NT2/D1 (cell line): ENCODE results near the gene ZSCAN31.
"Not testable (repeated sequence)": the region's sequence is repeated elsewhere in the genome, so short reads cannot be mapped to it uniquely, and the experiment has no call there.

ENCODE experiments used
- DNase-seq: peaks from one replicate; pipeline ENCODE4 v3.0.0-alpha.2; 2011; ENCODE audit warnings: low read depth, low spot score
- H3K27me3 ChIP-seq: 2 replicates; pipeline ENCODE4 v1.6.0; 2011; ENCODE audit warnings: mild to moderate bottlenecking; ENCODE audit not compliant: insufficient read length, insufficient read depth
- H3K36me3 ChIP-seq: 2 replicates; pipeline ENCODE4 v1.6.1; 2011; ENCODE audit warnings: mild to moderate bottlenecking, low read length, mixed read lengths; ENCODE audit not compliant: insufficient read depth, insufficient read length
- H3K4me1 ChIP-seq: 2 replicates; pipeline ENCODE4 v1.5.1; 2011; ENCODE audit not compliant: insufficient read depth, insufficient read length
- H3K4me3 ChIP-seq: 2 replicates; pipeline ENCODE4 v1.5.1; 2011; ENCODE audit warnings: low read depth; ENCODE audit not compliant: insufficient read length
- H3K9ac ChIP-seq: 2 replicates; pipeline ENCODE4 v1.6.0; 2011; ENCODE audit warnings: low read depth; ENCODE audit not compliant: insufficient read length
- H3K9me3 ChIP-seq: 2 replicates; pipeline ENCODE4 v1.5.1; 2011; ENCODE audit warnings: mild to moderate bottlenecking, low read length; ENCODE audit not compliant: insufficient read depth
- SUZ12 ChIP-seq: IDR thresholded peaks from 2 replicates; pipeline ENCODE4 v1.6.1; 2011; ENCODE audit not compliant: insufficient read length, insufficient read depth; ENCODE audit errors: extremely low read depth
- YY1 ChIP-seq: IDR thresholded peaks from 2 replicates; pipeline ENCODE4 v1.6.1; 2011; ENCODE audit not compliant: insufficient read length, insufficient read depth
- ZNF274 ChIP-seq: IDR thresholded peaks from 2 replicates; pipeline ENCODE4 v1.6.1; 2011; ENCODE audit warnings: mild to moderate bottlenecking, low read depth, low read length

ZSCAN31 gene

DNA sequence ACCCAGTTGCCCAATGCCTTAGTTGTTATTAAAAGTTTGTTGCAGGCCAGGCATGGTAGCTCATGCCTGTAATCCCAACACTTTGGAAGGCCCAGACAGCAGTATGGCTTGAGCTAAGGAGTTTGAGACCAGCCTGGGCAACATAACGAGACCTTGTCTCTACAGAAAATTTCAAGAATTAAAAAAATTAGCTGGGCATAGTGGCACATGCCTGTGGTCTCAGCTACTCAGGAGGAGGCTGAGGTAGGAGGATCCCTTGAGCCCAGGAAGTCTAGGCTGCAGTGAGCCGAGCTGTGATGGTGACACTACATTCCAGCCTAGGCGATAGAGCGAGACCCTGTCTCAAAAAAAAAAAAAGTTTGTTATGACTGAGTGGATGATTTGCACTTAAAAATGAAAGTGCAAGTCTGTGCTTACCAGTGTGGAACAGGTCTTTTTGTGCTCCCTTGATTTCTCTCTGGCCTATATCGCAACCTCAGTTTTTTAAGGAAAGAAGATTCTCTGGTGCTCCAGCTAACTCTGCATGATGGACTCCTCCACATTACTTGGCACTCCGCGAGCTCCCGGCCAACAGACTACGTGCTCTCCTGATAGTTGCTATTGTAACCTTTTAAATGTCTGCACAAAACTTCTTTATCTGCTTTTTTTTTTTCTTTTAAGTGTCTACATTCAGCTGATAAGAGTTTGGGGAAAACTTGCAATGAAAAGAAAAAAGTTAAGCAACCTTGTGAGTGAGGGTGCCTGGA lies 35.9 kb upstream of the ZSCAN31 start:
- Histone ChIP-seq H3K4me3 (no peak overlapping the region), H3K27me3 (no peaks in the 10 kb centered on the region), H3K4me1 (no peaks in the 10 kb centered on the region), H3K9me3 (no peaks in the 10 kb centered on the region), H3K9ac (no peak overlapping the region), H3K36me3 (peaks cover 3% of the 10 kb centered on the region)
- TF ChIP-seq YY1, result no peak
- TF ChIP-seq ZNF274, result no peak
- no peak for TF ChIP-seq SUZ12
- DNase-seq, result no peak

DNA sequence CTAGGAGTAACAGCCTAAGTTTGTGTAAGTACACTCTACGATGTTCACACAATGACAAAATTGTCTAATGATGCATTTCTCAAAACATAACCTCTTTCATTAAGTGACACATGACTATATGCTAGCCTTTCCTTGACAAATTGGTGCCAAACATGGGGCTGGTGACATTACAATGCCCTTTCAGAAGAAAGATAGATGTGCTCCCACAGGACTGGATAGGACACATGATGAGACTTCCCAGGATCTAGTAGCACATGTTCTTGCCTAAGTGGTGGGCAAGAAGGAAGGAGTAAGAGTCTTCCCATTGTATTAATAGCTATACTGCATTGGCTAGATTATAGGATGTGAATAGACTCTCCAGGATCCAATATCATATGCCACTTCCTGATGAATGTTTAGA lies 35.3 kb upstream of the ZSCAN31 start:
- Histone ChIP-seq H3K4me3 (no peak overlapping the region), H3K9ac (no peak overlapping the region), H3K9me3 (no peaks in the 10 kb centered on the region), H3K36me3 (peaks cover 6% of the 10 kb centered on the region), H3K4me1 (no peaks in the 10 kb centered on the region), H3K27me3 (no peaks in the 10 kb centered on the region)
- TF ChIP-seq YY1 (no peak), ZNF274 (no peak), SUZ12 (no peak)
- DNase-seq, result no peak

DNA sequence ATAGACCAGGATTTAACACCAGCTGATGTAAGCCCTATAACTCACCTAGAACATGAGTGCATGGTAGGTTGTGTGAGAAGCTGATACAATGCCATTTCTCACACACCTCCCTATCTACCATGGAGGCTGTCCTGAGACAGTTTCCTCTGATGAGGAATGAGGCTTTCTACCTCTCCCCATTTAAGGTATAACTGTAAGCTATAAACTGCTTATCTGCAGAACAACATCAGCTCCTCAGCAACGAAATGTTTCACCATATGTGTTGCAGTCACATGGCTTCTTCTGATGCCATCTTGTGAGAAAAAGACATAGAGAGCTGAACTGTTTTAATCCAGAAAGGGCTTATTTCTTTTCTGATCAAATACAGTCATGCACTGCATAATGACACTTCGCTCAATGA lies 34.5 kb upstream of the ZSCAN31 start:
- TF ChIP-seq YY1 (no peak), ZNF274 (no peak), SUZ12 (no peak)
- no peak overlapping the region for H3K4me3 ChIP-seq
- no peak overlapping the region for H3K9ac ChIP-seq
- no peaks in the 10 kb centered on the region for H3K27me3 ChIP-seq
- no peaks in the 10 kb centered on the region for H3K4me1 ChIP-seq
- no peak for DNase-seq
- peaks cover 14% of the 10 kb centered on the region for H3K36me3 ChIP-seq
- H3K9me3 ChIP-seq, result no peaks in the 10 kb centered on the region

GRCh38 chr6:28369463-28369862 lies 33.5 kb upstream of the ZSCAN31 start:
- Histone ChIP-seq H3K27me3 (no peaks in the 10 kb centered on the region), H3K36me3 (peaks cover 24% of the 10 kb centered on the region), H3K9me3 (no peaks in the 10 kb centered on the region), H3K4me3 (no peak overlapping the region), H3K9ac (no peak overlapping the region), H3K4me1 (no peaks in the 10 kb centered on the region)
- TF ChIP-seq SUZ12, result no peak
- TF ChIP-seq YY1, result no peak
- no peak for TF ChIP-seq ZNF274
- DNase-seq, result no peak

- no peak overlapping the region for H3K4me3 ChIP-seq
- H3K9ac ChIP-seq, result no peak overlapping the region
- no peaks in the 10 kb centered on the region for H3K27me3 ChIP-seq
- H3K4me1 ChIP-seq, result no peaks in the 10 kb centered on the region
- TF ChIP-seq YY1, result no peak
- no peak for TF ChIP-seq ZNF274
- TF ChIP-seq SUZ12, result no peak
- no peaks in the 10 kb centered on the region for H3K9me3 ChIP-seq
- H3K36me3 ChIP-seq, result peaks cover 33% of the 10 kb centered on the region
- no peak for DNase-seq
These were observed 32.6 kb upstream of the ZSCAN31 start for GRCh38 chr6:28368522-28368921.

DNA sequence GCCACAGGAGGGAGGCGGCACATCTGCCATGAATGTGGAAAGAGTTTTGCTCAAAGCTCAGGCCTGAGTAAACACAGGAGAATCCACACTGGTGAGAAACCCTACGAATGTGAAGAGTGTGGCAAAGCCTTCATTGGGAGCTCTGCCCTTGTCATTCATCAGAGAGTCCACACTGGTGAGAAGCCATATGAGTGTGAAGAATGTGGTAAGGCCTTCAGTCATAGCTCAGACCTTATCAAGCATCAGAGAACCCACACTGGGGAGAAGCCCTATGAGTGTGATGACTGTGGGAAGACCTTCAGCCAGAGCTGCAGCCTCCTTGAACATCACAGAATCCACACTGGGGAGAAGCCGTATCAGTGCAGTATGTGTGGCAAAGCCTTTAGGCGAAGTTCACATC lies 29.6 kb upstream of the ZSCAN31 start:
- H3K9ac ChIP-seq, H3K4me1 ChIP-seq, H3K27me3 ChIP-seq, H3K4me3 ChIP-seq, H3K9me3 ChIP-seq, DNase-seq: not testable (repeated sequence)
- peaks cover 50% of the 10 kb centered on the region for H3K36me3 ChIP-seq

- Histone ChIP-seq H3K4me1 (peaks cover 2% of the 10 kb centered on the region), H3K9me3 (no peaks in the 10 kb centered on the region), H3K4me3 (no peak overlapping the region), H3K36me3 (peaks cover 41% of the 10 kb centered on the region), H3K27me3 (no peaks in the 10 kb centered on the region), H3K9ac (no peak overlapping the region)
- DNase-seq, result no peak
- TF ChIP-seq YY1 (no peak), ZNF274 (no peak), SUZ12 (no peak)
These were observed 25.0 kb upstream of the ZSCAN31 start for GRCh38 chr6:28360961-28361360.

- H3K4me3 ChIP-seq, H3K4me1 ChIP-seq, H3K9me3 ChIP-seq, H3K27me3 ChIP-seq, H3K9ac ChIP-seq, DNase-seq: not testable (repeated sequence)
- H3K36me3 ChIP-seq, result peaks cover 30% of the 10 kb centered on the region
These were observed 23.6 kb upstream of the ZSCAN31 start for GRCh38 chr6:28359562-28359961.
